ENCODE measurements around the gene CCL26.
"Not testable (repeated sequence)": the region's sequence is repeated elsewhere in the genome, so short reads cannot be mapped to it uniquely, and the experiment has no call there.

CCL26 gene

GRCh38 chr7:75727881-75728593, 44.0 kb downstream of the CCL26 start:
- Histone ChIP-seq H3K4me1 (peaks cover 0 to 44% (median 29%) of the 10 kb centered on the region in 4 donors), H3K9me3 (no peaks in the 10 kb centered on the region), H3K27ac (peak overlapping the region; percentile 57 to 61), H3K4me3 (no peak overlapping the region), H3K27me3 (no peaks in the 10 kb centered on the region), H3K36me3 (no peaks in the 10 kb centered on the region)
- no peak for TF ChIP-seq CTCF (IDR thresholded peaks at IDR 0.05)
- intact Hi-C loops (cut with DNase I; ENCODE audit: low total_unique reads): no loop called here
- DNase-seq: peak in 1 of 2 donors; percentile 74

- Histone ChIP-seq H3K4me1 (peaks cover 0 to 44% (median 24%) of the 10 kb centered on the region in 4 donors), H3K27ac (peak overlapping the region; percentile 29 to 61)
- H3K27me3 ChIP-seq; H3K36me3 ChIP-seq; H3K4me3 ChIP-seq; H3K9me3 ChIP-seq; intact Hi-C loops (cut with DNase I; ENCODE audit: low total_unique reads); DNase-seq: not testable (repeated sequence)
Observed at GRCh38 chr7:75727351-75727750, 44.7 kb downstream of the CCL26 start.

GRCh38 chr7:75725306-75725705, 46.7 kb downstream of the CCL26 start:
- no peak for DNase-seq
- Histone ChIP-seq H3K4me1 (peaks cover 0 to 49% (median 26%) of the 10 kb centered on the region in 4 donors), H3K27me3 (no peaks in the 10 kb centered on the region), H3K27ac (no peak overlapping the region), H3K9me3 (no peaks in the 10 kb centered on the region), H3K4me3 (no peak overlapping the region), H3K36me3 (no peaks in the 10 kb centered on the region)
- intact Hi-C loops (cut with DNase I; ENCODE audit: low total_unique reads): no loop called here
- TF ChIP-seq CTCF (IDR thresholded peaks at IDR 0.05): no peak

- DNase-seq: no peak
- intact Hi-C loops (cut with DNase I; ENCODE audit: low total_unique reads): no loop called here
- H3K4me3 ChIP-seq: no peak overlapping the region
- no peaks in the 10 kb centered on the region for H3K36me3 ChIP-seq
- H3K4me1 ChIP-seq: peaks cover 0 to 56% (median 22%) of the 10 kb centered on the region in 4 donors
- H3K9me3 ChIP-seq: no peaks in the 10 kb centered on the region
- TF ChIP-seq CTCF (IDR thresholded peaks at IDR 0.05): no peak
- no peaks in the 10 kb centered on the region for H3K27me3 ChIP-seq
- H3K27ac ChIP-seq: peak overlapping the region in 1 of 2 donors; percentile 37
Observed at GRCh38 chr7:75723444-75723843, 48.6 kb downstream of the CCL26 start.

- H3K27ac ChIP-seq: peak overlapping the region; percentile 3 to 37
- no peaks in the 10 kb centered on the region for H3K36me3 ChIP-seq
- no peak for DNase-seq
- intact Hi-C loops (cut with DNase I; ENCODE audit: low total_unique reads): no loop called here
- no peak for TF ChIP-seq CTCF (IDR thresholded peaks at IDR 0.05)
- no peaks in the 10 kb centered on the region for H3K27me3 ChIP-seq
- H3K4me3 ChIP-seq: no peak overlapping the region
- peaks cover 0 to 56% (median 15%) of the 10 kb centered on the region in 4 donors for H3K4me1 ChIP-seq
- H3K9me3 ChIP-seq: no peaks in the 10 kb centered on the region
Observed at GRCh38 chr7:75722373-75722772, 49.6 kb downstream of the CCL26 start.

GRCh38 chr7:75721922-75722321, 50.1 kb downstream of the CCL26 start:
- peaks cover 0 to 56% (median 14%) of the 10 kb centered on the region in 4 donors for H3K4me1 ChIP-seq
- DNase-seq; H3K4me3 ChIP-seq; intact Hi-C loops (cut with DNase I; ENCODE audit: low total_unique reads); H3K36me3 ChIP-seq; H3K27me3 ChIP-seq; H3K9me3 ChIP-seq: not testable (repeated sequence)
- peak overlapping the region; percentile 3 to 38 for H3K27ac ChIP-seq

Measured in tibial artery (tissue), 4 donors.